ENCODE data around the gene CWC22.
"Not testable (repeated sequence)": the region's sequence is repeated elsewhere in the genome, so short reads cannot be mapped to it uniquely, and the experiment has no call there.

Gene CWC22

DNA sequence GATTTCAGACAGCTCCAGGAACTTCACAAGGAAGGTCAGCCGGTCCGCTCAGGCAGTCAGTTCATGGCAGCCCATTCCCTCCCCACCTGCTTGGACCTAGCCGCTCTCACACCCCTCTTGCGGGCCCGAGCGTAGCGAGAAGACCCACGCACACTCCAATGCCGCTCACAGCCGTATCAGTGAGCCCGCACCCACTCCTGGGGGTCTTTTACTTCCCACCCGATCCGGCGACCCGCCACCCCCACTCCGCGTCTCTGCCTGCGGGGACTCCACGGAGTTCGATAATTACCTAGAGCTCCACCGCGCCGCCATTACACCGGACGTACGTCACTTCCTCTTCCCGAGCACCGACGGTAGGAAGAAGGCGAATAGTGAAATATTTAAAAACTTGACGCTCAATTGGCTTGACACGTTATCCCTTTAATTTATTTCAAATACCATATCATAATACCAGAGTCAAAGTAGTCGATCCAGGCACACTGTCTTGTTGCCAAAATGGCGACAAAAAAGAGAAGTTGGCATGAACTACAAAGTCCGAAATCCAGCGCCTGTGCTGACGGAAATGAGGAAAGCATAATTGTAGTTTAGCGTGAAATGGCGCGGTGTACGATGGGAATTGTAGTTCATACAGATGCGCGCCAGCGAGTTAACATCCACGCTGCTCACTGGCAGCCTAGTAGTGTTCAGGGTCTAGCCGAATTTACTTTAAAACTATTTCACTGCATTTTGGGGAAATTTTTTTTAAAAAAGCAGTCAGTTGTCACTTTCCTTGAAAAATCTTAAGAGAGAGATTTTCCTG, at the start of gene CWC22:
Gene CWC22, minus strand, starts transcription at position 517 of the 799 bp plus-strand sequence. CDS start 13,956 bp downstream, outside the sequence.
- in situ Hi-C loops (cut with MboI; ENCODE audit: low sequenced_read_pairs) = no loop called here

DNA sequence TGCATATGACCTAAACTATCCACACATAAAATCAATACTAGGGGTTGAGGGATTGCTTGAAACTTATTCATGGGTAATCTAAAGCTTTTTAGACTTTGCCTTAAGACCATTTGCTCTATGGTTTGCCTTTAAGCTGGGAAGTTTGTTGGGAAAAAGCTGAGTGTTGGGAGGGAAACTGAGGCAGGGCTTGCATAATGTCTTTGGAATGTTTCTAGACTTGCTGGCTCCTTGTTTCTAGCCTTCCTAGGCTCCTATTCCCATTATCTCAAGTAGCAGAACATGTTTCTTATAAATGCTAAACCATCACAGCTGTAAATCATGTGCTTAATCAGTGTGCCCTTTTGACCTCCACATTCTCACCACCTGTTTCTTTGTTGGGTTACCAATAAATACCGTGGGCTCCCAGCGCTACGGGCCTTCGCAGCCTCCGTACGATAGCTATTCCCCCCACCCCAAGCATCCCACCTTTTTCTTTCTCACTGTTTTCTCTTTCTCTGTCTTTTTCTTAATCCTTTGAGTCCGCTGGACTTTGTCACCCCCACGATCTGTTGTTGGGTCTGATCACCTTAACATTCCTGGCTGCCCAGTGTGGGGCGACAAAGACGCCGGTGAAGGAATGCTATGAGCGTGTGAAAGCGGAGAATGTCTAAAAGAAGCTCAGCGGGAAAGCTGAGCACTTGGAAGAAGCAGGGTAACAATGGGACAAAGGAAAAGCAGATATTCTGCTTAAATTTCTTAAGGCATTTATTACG, 49.4 kb upstream of the CWC22 start:
- in situ Hi-C loops (cut with MboI; ENCODE audit: low sequenced_read_pairs) = no loop called here

GRCh38 chr2:180054576-180054975, 47.5 kb upstream of the CWC22 start:
- in situ Hi-C loops (cut with MboI; ENCODE audit: low sequenced_read_pairs) = not testable (repeated sequence)

- in situ Hi-C loops (cut with MboI; ENCODE audit: low sequenced_read_pairs) = no loop called here
Measured at GRCh38 chr2:180050246-180050645, 43.1 kb upstream of the CWC22 start.

DNA sequence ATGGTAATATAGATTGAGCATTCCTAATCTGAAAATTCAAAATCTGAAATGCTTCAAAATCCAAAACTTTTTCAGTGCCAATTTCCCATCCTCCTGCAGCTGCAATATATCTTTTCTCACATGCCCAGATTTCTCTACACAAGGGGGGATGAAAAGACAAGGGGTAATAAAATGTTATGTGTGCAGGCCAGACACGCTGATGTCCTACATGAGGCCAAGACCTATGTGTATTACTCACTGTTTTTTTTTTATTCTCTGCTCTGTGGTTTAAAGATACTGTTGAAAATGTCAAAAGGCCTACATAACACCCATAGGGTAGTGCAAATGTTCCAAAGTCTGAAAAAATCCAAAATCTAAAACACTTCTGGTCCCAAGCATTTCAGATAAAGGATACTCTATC, 41.2 kb upstream of the CWC22 start:
- in situ Hi-C loops (cut with MboI; ENCODE audit: low sequenced_read_pairs) = no loop called here

- in situ Hi-C loops (cut with MboI; ENCODE audit: low sequenced_read_pairs) = no loop called here
Measured at GRCh38 chr2:180046776-180047175, 39.7 kb upstream of the CWC22 start.

DNA sequence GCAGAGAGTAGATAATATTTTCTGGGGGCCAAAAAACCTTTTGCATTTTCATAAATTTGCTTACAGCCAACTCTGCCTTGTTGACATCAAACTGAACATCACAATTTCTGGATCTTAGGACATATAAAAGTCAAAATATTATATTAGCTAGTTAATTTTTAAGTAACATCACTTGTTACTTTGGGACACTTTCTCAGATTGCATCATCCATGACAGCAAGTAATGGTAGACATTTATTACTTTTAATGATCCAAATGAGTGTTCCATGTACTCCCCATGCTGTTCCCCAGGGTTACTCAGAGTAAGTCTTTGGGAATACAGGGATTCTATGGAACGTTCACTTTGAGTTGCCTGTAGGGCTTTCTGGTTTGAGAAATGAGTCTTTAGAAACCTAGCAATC, 39.1 kb upstream of the CWC22 start:
- in situ Hi-C loops (cut with MboI; ENCODE audit: low sequenced_read_pairs) = no loop called here

- in situ Hi-C loops (cut with MboI; ENCODE audit: low sequenced_read_pairs) = no loop called here
Measured at GRCh38 chr2:180040146-180040925, 33.2 kb upstream of the CWC22 start.

DNA sequence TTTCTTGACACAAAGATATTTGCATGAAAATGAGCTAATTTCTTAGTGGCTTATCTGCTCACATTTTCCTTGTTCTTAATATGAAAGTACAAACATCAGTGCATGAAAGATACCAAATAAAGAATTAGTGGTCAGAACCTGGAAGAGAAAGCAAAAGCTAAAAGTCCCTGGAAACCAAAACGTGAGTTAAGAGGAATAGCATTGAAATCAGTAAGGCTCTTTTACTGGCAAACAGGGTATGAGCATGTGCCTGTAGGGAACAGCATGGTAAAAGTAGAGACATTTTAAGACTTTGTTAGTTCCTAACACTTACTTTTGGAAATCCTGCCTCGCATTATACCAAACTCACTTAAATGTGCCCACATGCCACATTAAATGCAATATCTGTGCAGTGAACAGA, 31.9 kb upstream of the CWC22 start:
- in situ Hi-C loops (cut with MboI; ENCODE audit: low sequenced_read_pairs) = no loop called here

DNA sequence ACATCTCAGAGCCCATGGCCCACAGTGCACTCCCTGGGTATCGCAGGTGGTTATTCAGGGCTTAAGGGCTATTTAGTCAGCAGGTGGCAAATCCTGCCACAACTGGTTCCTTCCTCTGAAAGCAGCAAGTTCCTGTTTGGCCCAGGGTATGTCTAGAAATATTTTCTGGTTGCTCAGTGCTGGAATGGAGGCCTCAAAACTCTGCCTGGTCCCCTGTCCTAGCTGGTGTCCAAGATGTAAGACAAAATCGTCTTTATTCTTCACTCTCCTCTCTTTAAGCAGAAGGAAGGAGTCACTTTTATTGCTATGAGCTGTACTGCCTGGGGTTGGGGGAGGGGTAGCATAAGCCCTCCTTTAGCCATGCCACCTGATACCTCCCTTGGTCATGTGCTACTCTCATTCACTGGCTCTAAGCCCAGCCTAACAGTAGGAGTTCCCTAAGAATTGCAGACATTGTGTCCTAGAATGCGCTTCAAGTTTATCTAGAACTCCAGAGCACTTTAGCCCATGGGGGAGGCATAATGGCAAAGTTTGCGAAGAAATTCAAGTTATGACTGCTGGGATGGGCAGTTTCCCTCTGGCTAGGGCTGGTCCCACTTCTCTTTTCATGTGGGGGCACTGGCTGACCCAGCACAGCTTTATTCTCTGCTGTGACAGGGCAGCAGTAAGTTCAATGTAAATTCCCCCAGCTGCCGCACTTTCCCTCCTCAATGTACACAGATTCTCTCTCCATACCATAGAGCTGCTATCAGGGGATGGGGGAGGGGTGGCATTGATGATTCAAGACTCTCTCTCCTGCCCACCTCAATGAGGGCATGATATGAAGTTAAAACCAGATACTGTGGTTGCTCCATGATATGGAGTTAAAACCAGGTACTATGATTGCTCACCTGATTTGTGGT, 27.1 kb upstream of the CWC22 start:
- in situ Hi-C loops (cut with MboI; ENCODE audit: low sequenced_read_pairs) = no loop called here

- in situ Hi-C loops (cut with MboI; ENCODE audit: low sequenced_read_pairs) = no loop called here
Measured at GRCh38 chr2:180029575-180029974, 22.5 kb upstream of the CWC22 start.

DNA sequence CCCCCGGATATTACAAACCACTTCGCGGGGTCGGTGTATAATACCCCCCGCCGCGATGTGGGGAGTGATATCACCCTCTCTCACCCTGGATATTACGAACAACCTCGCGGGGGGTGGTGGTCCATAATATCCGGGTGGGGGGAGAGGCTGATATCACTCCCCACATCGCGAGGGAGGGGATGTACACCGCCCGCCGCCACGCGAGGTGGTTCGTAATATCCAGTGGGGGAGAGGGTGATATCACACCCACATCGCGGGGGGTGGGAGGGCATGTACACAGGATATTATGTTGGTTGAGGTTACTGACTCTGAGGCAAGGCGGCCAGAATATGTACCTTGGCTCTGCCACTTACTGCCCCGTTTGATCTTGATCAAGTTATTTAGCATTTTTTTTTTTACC, 14.8 kb upstream of the CWC22 start:
- in situ Hi-C loops (cut with MboI; ENCODE audit: low sequenced_read_pairs) = no loop called here

DNA sequence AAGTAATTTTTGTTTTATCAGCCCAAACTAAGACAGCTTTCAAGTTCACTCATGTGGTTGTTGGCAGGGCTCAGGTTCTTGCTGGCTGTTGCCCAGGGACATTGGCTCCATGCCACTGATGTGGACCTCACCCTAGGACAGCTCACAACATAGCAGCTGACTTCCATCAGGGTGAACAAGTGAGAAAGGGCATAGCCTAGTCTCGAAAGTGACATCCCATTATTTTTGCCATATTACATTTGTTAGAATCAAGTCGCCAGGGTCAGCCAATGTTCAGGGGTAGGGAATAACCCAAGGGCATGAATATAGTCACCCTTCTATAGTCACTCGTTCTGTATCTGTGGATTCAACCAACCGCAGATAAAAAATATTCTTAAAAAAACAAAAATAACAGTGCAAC, 10.7 kb upstream of the CWC22 start:
- in situ Hi-C loops (cut with MboI; ENCODE audit: low sequenced_read_pairs) = no loop called here

DNA sequence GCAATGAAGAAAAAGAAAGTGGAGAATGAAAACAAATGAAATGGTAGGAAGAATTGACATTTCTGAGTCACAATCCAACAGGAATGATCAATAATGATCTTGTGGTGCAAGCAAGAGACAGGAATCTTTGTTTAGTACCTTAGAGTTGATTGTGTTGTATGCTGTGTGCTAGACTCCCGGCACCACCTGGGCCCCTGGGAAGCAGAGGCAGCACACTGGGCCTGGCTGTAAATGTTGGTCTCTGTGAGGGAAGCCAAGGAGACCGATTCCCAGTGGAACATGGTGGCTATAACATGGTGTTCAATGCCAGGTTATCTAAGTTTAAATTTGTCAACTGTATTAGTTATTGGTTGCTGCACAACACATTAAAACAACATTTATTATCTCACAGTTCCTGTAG, 9.8 kb upstream of the CWC22 start:
- in situ Hi-C loops (cut with MboI; ENCODE audit: low sequenced_read_pairs) = no loop called here

- in situ Hi-C loops (cut with MboI; ENCODE audit: low sequenced_read_pairs) = no loop called here
Measured at GRCh38 chr2:180015951-180016709, 9.0 kb upstream of the CWC22 start.

- in situ Hi-C loops (cut with MboI; ENCODE audit: low sequenced_read_pairs) = no loop called here
Measured at GRCh38 chr2:180012523-180012922, 5.4 kb upstream of the CWC22 start.

GRCh38 chr2:180010701-180011100, 3.6 kb upstream of the CWC22 start:
- in situ Hi-C loops (cut with MboI; ENCODE audit: low sequenced_read_pairs) = no loop called here

DNA sequence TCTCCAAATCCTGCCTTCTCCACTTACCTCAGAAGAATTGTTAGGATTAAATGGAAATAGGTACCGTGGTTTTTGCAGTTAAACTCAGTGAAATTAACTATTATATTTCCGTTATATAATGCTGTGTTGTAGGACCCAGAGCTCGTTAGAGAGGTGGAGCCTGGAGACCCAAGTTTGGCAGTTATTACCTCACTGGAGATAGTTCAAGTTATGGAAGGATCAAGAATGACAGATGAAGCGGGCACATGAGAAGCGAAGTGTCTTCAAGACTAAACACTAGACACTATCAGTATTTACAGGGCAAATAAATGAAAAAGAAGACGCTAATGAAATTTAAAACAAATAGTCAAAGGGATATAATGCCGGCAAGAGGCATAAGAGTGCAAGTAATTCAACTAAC, 866 bp downstream of the CWC22 start:
- in situ Hi-C loops (cut with MboI; ENCODE audit: low sequenced_read_pairs) = no loop called here

GRCh38 chr2:180005465-180005864, 1.6 kb downstream of the CWC22 start:
- in situ Hi-C loops (cut with MboI; ENCODE audit: low sequenced_read_pairs) = not testable (repeated sequence)

- in situ Hi-C loops (cut with MboI; ENCODE audit: low sequenced_read_pairs) = no loop called here
Measured at GRCh38 chr2:180004731-180005130, 2.4 kb downstream of the CWC22 start.
